DND-41 (cell line): ENCODE measurements around the gene SPAG5.
"Not testable (repeated sequence)": the region's sequence is repeated elsewhere in the genome, so short reads cannot be mapped to it uniquely, and the experiment has no call there.

Experiments used
- ATAC-seq: fragments of 200-7000 bp; cut with Tn5 transposase; 3 replicates; pipeline ENCODE4 v1.9.1; 2021; ENCODE audit warnings: low read depth; ENCODE audit not compliant: insufficient read depth
- DNase-seq: peaks from one replicate; pipeline ENCODE4 v3.0.0-alpha.2; 2020
- H2AFZ ChIP-seq: 2 replicates; pipeline ENCODE4 v1.6.0; 2012; ENCODE audit warnings: low read depth, low read length
- H3K27ac ChIP-seq: 2 replicates; pipeline ENCODE4 v1.5.1; 2012; ENCODE audit warnings: low read length, inconsistent platforms
- H3K27me3 ChIP-seq: fragments of 200-600 bp; sonication (generic); 2 replicates; pipeline ENCODE4 v1.6.0; 2012; ENCODE audit warnings: low read length, mild to moderate bottlenecking, inconsistent platforms; ENCODE audit not compliant: insufficient read depth, poor library complexity
- H3K36me3 ChIP-seq: 2 replicates; pipeline ENCODE4 v1.5.1; 2012; ENCODE audit warnings: low read length, inconsistent platforms; ENCODE audit not compliant: insufficient read depth
- H3K4me1 ChIP-seq: 2 replicates; pipeline ENCODE4 v1.5.1; 2012; ENCODE audit warnings: mild to moderate bottlenecking, low read length; ENCODE audit not compliant: insufficient read depth
- H3K4me2 ChIP-seq: 2 replicates; pipeline ENCODE4 v1.6.0; 2012; ENCODE audit warnings: mild to moderate bottlenecking, moderate library complexity, low read length, inconsistent platforms; ENCODE audit not compliant: insufficient read depth
- H3K4me3 ChIP-seq, 2 experiments: fragments of 200-600 bp in 1 of 2; shearing (Covaris generic) in 1 of 2; 2 replicates each; pipeline ENCODE4 v1.5.1; 2012 to 2016; ENCODE audit warnings: inconsistent platforms in 2 of 2, low read length in 2 of 2, mild to moderate bottlenecking in 2 of 2, low read depth in 1 of 2, moderate library complexity in 1 of 2
- H3K79me2 ChIP-seq: 2 replicates; pipeline ENCODE4 v1.6.0; 2012; ENCODE audit warnings: low read length, inconsistent platforms; ENCODE audit not compliant: insufficient read depth
- H3K9ac ChIP-seq: 2 replicates; pipeline ENCODE4 v1.6.0; 2012; ENCODE audit warnings: low read depth, mild to moderate bottlenecking, inconsistent platforms, low read length, moderate library complexity
- H3K9me3 ChIP-seq: 2 replicates; pipeline ENCODE4 v1.5.1; 2012; ENCODE audit warnings: low read length, moderate library complexity, mild to moderate bottlenecking, inconsistent platforms; ENCODE audit not compliant: insufficient read depth, severe bottlenecking
- H4K20me1 ChIP-seq: 2 replicates; pipeline ENCODE4 v1.6.0; 2012; ENCODE audit warnings: low read length; ENCODE audit not compliant: insufficient read depth
- CTCF ChIP-seq: IDR thresholded peaks from 2 replicates; pipeline ENCODE4 v1.5.1; 2012; ENCODE audit warnings: borderline replicate concordance, low read length, moderate library complexity, mild to moderate bottlenecking; ENCODE audit not compliant: poor library complexity, severe bottlenecking; ENCODE audit errors: extremely low read depth
- EZH2 ChIP-seq: IDR thresholded peaks from 3 replicates; pipeline ENCODE4 v1.6.1; 2012; ENCODE audit warnings: borderline replicate concordance, low read depth, mild to moderate bottlenecking, moderate library complexity, low read length, inconsistent platforms; ENCODE audit not compliant: severe bottlenecking

Gene SPAG5

GRCh38 chr17:28578246-28579195 is 20.3 kb downstream of the SPAG5 start:
- TF ChIP-seq CTCF (no peak), EZH2 (no peak)
- DNase-seq (no peak), ATAC-seq (no peak)
- no peak overlapping the region for H3K4me3 ChIP-seq
- no peak overlapping the region for H2AFZ ChIP-seq
- H3K9ac ChIP-seq = no peak overlapping the region
- no peaks in the 10 kb centered on the region for H3K4me1 ChIP-seq
- no peak overlapping the region for H3K27ac ChIP-seq
- H3K36me3 ChIP-seq = peaks cover 75% of the 10 kb centered on the region
- H3K27me3 ChIP-seq = no peaks in the 10 kb centered on the region
- no peaks in the 10 kb centered on the region for H3K9me3 ChIP-seq
- H3K4me2 ChIP-seq = no peak overlapping the region
- H4K20me1 ChIP-seq = no peaks in the 10 kb centered on the region
- H3K79me2 ChIP-seq = no peaks in the 10 kb centered on the region

- H3K4me2 ChIP-seq = no peak overlapping the region
- no peak overlapping the region for H3K9ac ChIP-seq
- ATAC-seq = no peak
- no peak overlapping the region for H2AFZ ChIP-seq
- no peaks in the 10 kb centered on the region for H4K20me1 ChIP-seq
- peaks cover 64% of the 10 kb centered on the region for H3K36me3 ChIP-seq
- H3K27ac ChIP-seq = no peak overlapping the region
- no peaks in the 10 kb centered on the region for H3K27me3 ChIP-seq
- no peak for TF ChIP-seq CTCF
- TF ChIP-seq EZH2 = no peak
- peaks cover 5% of the 10 kb centered on the region for H3K4me1 ChIP-seq
- no peak overlapping the region for H3K4me3 ChIP-seq
- no peaks in the 10 kb centered on the region for H3K79me2 ChIP-seq
- no peaks in the 10 kb centered on the region for H3K9me3 ChIP-seq
- no peak for DNase-seq
Measured at GRCh38 chr17:28577466-28577824, 21.4 kb downstream of the SPAG5 start.

GRCh38 chr17:28576758-28577465 is 21.9 kb downstream of the SPAG5 start, which contains the start of gene ALDOC:
TSS of gene ALDOC (minus strand) at chr17:28576895. CDS start at chr17:28575532, 1,363 bp downstream.
- H3K4me3 ChIP-seq = no peak within 1 kb of the TSS
- no peaks in the 10 kb centered on the region for H3K27me3 ChIP-seq
- peaks cover 10% of the 10 kb centered on the region for H3K4me1 ChIP-seq
- TF ChIP-seq CTCF (no peak), EZH2 (no peak)
- H3K9me3 ChIP-seq = no peaks in the 10 kb centered on the region
- H3K27ac ChIP-seq = no peak within 1 kb of the TSS
- no peak within 1 kb of the TSS for H3K4me2 ChIP-seq
- no peaks in the 10 kb centered on the region for H4K20me1 ChIP-seq
- H2AFZ ChIP-seq = no peak within 1 kb of the TSS
- H3K36me3 ChIP-seq = peaks cover 59% of the 10 kb centered on the region
- DNase-seq = peak; percentile 79
- H3K9ac ChIP-seq = no peak within 1 kb of the TSS
- peak; percentile 81 for ATAC-seq
- H3K79me2 ChIP-seq = peaks cover 1% of the 10 kb centered on the region; the same call in 1 of the 2 replicates

- peaks cover 53% of the 10 kb centered on the region for H3K36me3 ChIP-seq
- not testable (repeated sequence) for H3K27ac ChIP-seq, H3K79me2 ChIP-seq, H3K4me2 ChIP-seq, H2AFZ ChIP-seq, DNase-seq, H4K20me1 ChIP-seq, H3K27me3 ChIP-seq, H3K4me3 ChIP-seq, H3K9me3 ChIP-seq, H3K9ac ChIP-seq, ATAC-seq
- H3K4me1 ChIP-seq = peaks cover 13% of the 10 kb centered on the region
Measured at GRCh38 chr17:28576016-28576415, 22.8 kb downstream of the SPAG5 start.
